Measurements from ENCODE around the gene CST7.

- TF ChIP-seq TP53 (CRISPR knock-in tag; IDR thresholded peaks at IDR 0.05): no peak
- no peak for TF ChIP-seq CTCF (IDR thresholded peaks at IDR 0.05)
- TF ChIP-seq KDM1A (IDR thresholded peaks at IDR 0.05; ENCODE audit: low read depth): no peak
- TF ChIP-seq ESRRA (IDR thresholded peaks at IDR 0.05; ENCODE audit: borderline replicate concordance, low read length): no peak
These were observed 49.1 kb downstream of the CST7 start for GRCh38 chr20:24998121-24998520.
